Measurements from ENCODE around the gene LMBRD2. TPM values are rescaled to one million over a fixed set of nuclear protein-coding genes. Genes with fewer than 3 reads are reported as not detected.

LMBRD2 gene
- total RNA-seq, 4 donors from 2014 or later: 6.9 to 23.2 (median 8.8) TPM

GRCh38 chr5:36060420-36060887, 91.2 kb downstream of the LMBRD2 start:
- TF ChIP-seq POLR2A (IDR thresholded peaks at IDR 0.05): no peak
- TF ChIP-seq, protein P1, sequence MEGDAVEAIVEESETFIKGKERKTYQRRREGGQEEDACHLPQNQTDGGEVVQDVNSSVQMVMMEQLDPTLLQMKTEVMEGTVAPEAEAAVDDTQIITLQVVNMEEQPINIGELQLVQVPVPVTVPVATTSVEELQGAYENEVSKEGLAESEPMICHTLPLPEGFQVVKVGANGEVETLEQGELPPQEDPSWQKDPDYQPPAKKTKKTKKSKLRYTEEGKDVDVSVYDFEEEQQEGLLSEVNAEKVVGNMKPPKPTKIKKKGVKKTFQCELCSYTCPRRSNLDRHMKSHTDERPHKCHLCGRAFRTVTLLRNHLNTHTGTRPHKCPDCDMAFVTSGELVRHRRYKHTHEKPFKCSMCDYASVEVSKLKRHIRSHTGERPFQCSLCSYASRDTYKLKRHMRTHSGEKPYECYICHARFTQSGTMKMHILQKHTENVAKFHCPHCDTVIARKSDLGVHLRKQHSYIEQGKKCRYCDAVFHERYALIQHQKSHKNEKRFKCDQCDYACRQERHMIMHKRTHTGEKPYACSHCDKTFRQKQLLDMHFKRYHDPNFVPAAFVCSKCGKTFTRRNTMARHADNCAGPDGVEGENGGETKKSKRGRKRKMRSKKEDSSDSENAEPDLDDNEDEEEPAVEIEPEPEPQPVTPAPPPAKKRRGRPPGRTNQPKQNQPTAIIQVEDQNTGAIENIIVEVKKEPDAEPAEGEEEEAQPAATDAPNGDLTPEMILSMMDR (IDR thresholded peaks at IDR 0.05): no peak
- intact Hi-C loops (cut with DNase I): no loop called here
- no peak overlapping the region for H3K4me3 ChIP-seq
- WGBS, 2 donors: 69 to 71% methylated on average over 12 of the region's 12 CpGs
- H3K27me3 ChIP-seq: peaks cover 0 to 22% (median 0%) of the 10 kb centered on the region in 4 donors
- H3K4me1 ChIP-seq: no peaks in the 10 kb centered on the region
- no peaks in the 10 kb centered on the region for H3K9me3 ChIP-seq
- no peaks in the 10 kb centered on the region for H3K36me3 ChIP-seq
- DNase-seq: no peak
- H3K27ac ChIP-seq: no peak overlapping the region

- Histone ChIP-seq H3K4me1 (no peaks in the 10 kb centered on the region), H3K36me3 (no peaks in the 10 kb centered on the region), H3K4me3 (no peak overlapping the region), H3K27me3 (peaks cover 0 to 16% (median 0%) of the 10 kb centered on the region in 4 donors), H3K27ac (no peak overlapping the region), H3K9me3 (no peaks in the 10 kb centered on the region)
- no peak for TF ChIP-seq POLR2A (IDR thresholded peaks at IDR 0.05)
- TF ChIP-seq, protein P1 (IDR thresholded peaks at IDR 0.05): no peak
- WGBS, 2 donors: 68 to 78% methylated on average over 5 of the region's 5 CpGs
- DNase-seq: no peak
- intact Hi-C loops (cut with DNase I): no loop called here
These were observed 91.9 kb downstream of the LMBRD2 start for GRCh38 chr5:36059571-36060419.

- Histone ChIP-seq H3K36me3 (no peaks in the 10 kb centered on the region), H3K4me1 (no peaks in the 10 kb centered on the region), H3K27ac (no peak overlapping the region), H3K4me3 (no peak overlapping the region), H3K9me3 (no peaks in the 10 kb centered on the region), H3K27me3 (peaks cover 0 to 10% (median 0%) of the 10 kb centered on the region in 4 donors)
- 80 to 92% methylated on average over 2 of the region's 2 CpGs for WGBS, 2 donors
- no peak for DNase-seq
- intact Hi-C loops (cut with DNase I): no loop called here
- TF ChIP-seq, protein P1 (IDR thresholded peaks at IDR 0.05): no peak
- TF ChIP-seq POLR2A (IDR thresholded peaks at IDR 0.05): no peak
These were observed 92.9 kb downstream of the LMBRD2 start for GRCh38 chr5:36058776-36059175.

GRCh38 chr5:36057386-36057785, 94.3 kb downstream of the LMBRD2 start:
- TF ChIP-seq POLR2A (IDR thresholded peaks at IDR 0.05): no peak
- TF ChIP-seq, protein P1 (IDR thresholded peaks at IDR 0.05): no peak
- intact Hi-C loops (cut with DNase I): no loop called here
- Histone ChIP-seq H3K27me3 (peaks cover 0 to 4% (median 0%) of the 10 kb centered on the region in 4 donors), H3K4me1 (no peaks in the 10 kb centered on the region), H3K9me3 (no peaks in the 10 kb centered on the region), H3K4me3 (no peak overlapping the region), H3K27ac (no peak overlapping the region), H3K36me3 (no peaks in the 10 kb centered on the region)
- 65 to 79% methylated on average over 2 of the region's 2 CpGs for WGBS, 2 donors
- no peak for DNase-seq

DNA sequence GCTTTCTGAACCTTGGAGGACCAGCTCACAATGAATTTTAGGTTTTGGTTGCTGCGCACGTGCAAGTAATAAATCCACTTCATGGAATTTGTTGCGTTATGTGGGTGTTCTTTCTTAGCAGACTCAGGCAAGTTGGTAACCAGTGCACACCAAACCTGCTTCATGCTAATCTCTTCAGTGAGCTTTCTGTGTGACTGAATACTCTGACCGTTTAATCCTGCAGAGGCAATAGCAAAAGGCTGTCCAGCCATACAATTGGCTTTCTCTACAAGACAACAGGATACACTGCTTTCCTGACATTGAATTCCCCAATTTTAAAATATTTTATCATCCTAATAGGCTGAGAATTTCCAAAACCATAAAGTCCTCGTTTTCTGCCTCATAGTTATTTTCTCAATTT, 95.3 kb downstream of the LMBRD2 start:
- TF ChIP-seq, protein P1 (IDR thresholded peaks at IDR 0.05): no peak
- no peak for TF ChIP-seq POLR2A (IDR thresholded peaks at IDR 0.05)
- Histone ChIP-seq H3K27ac (no peak overlapping the region), H3K4me3 (no peak overlapping the region), H3K9me3 (no peaks in the 10 kb centered on the region), H3K36me3 (no peaks in the 10 kb centered on the region), H3K4me1 (no peaks in the 10 kb centered on the region), H3K27me3 (peaks cover 0 to 4% (median 0%) of the 10 kb centered on the region in 4 donors)
- 60 to 62% methylated on average over 4 of the region's 5 CpGs for WGBS, 2 donors
- DNase-seq: no peak
- intact Hi-C loops (cut with DNase I): no loop called here

Measured in esophagus squamous epithelium (tissue), 5 donors.